GM23338 (cell line): ENCODE data around the gene VIPR1. TPM values are rescaled to one million over a fixed set of nuclear protein-coding genes. Genes with fewer than 3 reads are reported as not detected.

Experiments used
- ATAC-seq: fragments of 200-7000 bp; cut with Tn5 transposase; 3 replicates; pipeline ENCODE4 v1.9.1; 2020
- DNase-seq: peaks from one replicate; pipeline ENCODE4 v3.0.0-alpha.2; 2015; ENCODE audit warnings: low spot score
- H2AFZ ChIP-seq: fragments of 200-600 bp; sonication (generic); 2 replicates; pipeline ENCODE4 v1.8.0; 2016; ENCODE audit warnings: antibody characterized with exemption, mild to moderate bottlenecking, moderate library complexity
- H3F3A ChIP-seq: fragments of 200-600 bp; sonication (generic); replicated peaks from 2 replicates; pipeline ENCODE4 v1.8.0; 2017; ENCODE audit warnings: antibody characterized with exemption, mixed run types, low read depth
- H3K27ac ChIP-seq: fragments of 200-600 bp; sonication (generic); 2 replicates; pipeline ENCODE4 v1.6.1; 2016; ENCODE audit warnings: low read depth
- H3K27me3 ChIP-seq: fragments of 200-600 bp; sonication (generic); 2 replicates; pipeline ENCODE4 v1.8.0; 2016; ENCODE audit warnings: mild to moderate bottlenecking, mixed run types, moderate library complexity; ENCODE audit not compliant: insufficient read depth
- H3K36me3 ChIP-seq: fragments of 200-600 bp; sonication (generic); 2 replicates; pipeline ENCODE4 v1.8.0; 2016; ENCODE audit warnings: mild to moderate bottlenecking; ENCODE audit not compliant: insufficient read depth
- H3K4me1 ChIP-seq: fragments of 200-600 bp; sonication (generic); 2 replicates; pipeline ENCODE4 v1.8.0; 2016; ENCODE audit warnings: mild to moderate bottlenecking, moderate library complexity; ENCODE audit not compliant: insufficient read depth
- H3K4me2 ChIP-seq: fragments of 200-600 bp; sonication (generic); 2 replicates; pipeline ENCODE4 v1.7.1; 2017; ENCODE audit warnings: mixed run types
- H3K4me3 ChIP-seq: fragments of 200-600 bp; sonication (generic); 2 replicates; pipeline ENCODE4 v1.6.1; 2016; ENCODE audit warnings: mixed run types
- H3K79me2 ChIP-seq: fragments of 200-600 bp; sonication (generic); replicated peaks from 2 replicates; pipeline ENCODE4 v1.8.0; 2017; ENCODE audit warnings: mild to moderate bottlenecking; ENCODE audit not compliant: insufficient read depth
- H3K9me2 ChIP-seq: fragments of 200-600 bp; sonication (generic); 2 replicates; pipeline ENCODE4 v1.8.0; 2017; ENCODE audit not compliant: insufficient read depth
- H4K20me1 ChIP-seq: fragments of 200-600 bp; sonication (generic); replicated peaks from 2 replicates; pipeline ENCODE4 v1.8.0; 2017; ENCODE audit warnings: mild to moderate bottlenecking; ENCODE audit not compliant: insufficient read depth
- H3K27ac Mint-ChIP-seq: 2 replicates; pipeline ENCODE4 v1.8.0; 2020; ENCODE audit warnings: inconsistent platforms, mild to moderate bottlenecking, moderate library complexity, mixed read lengths
- H3K27me3 Mint-ChIP-seq: 3 replicates; pipeline ENCODE4 v1.8.0; 2022; ENCODE audit warnings: low read depth, mild to moderate bottlenecking, moderate library complexity, mixed read lengths, inconsistent platforms; ENCODE audit not compliant: insufficient read depth, poor library complexity
- H3K36me3 Mint-ChIP-seq: 3 replicates; pipeline ENCODE4 v1.8.0; 2021; ENCODE audit warnings: low read depth, mild to moderate bottlenecking, inconsistent platforms, moderate library complexity, mixed read lengths
- H3K4me1 Mint-ChIP-seq: 3 replicates; pipeline ENCODE4 v1.8.0; 2020; ENCODE audit warnings: mild to moderate bottlenecking, inconsistent platforms, mixed read lengths
- H3K4me3 Mint-ChIP-seq: 3 replicates; pipeline ENCODE4 v1.8.0; 2021; ENCODE audit warnings: moderate library complexity, mild to moderate bottlenecking, inconsistent platforms, mixed read lengths
- H3K9me3 Mint-ChIP-seq: 3 replicates; pipeline ENCODE4 v1.8.0; 2020; ENCODE audit warnings: moderate library complexity, mild to moderate bottlenecking, inconsistent platforms, mixed read lengths
- CREB1 ChIP-seq: fragments of 250-450 bp; sonication (Bioruptor Pico); IDR thresholded peaks from 2 replicates; pipeline ENCODE4 v1.5.0; 2020; ENCODE audit warnings: low read depth, mild to moderate bottlenecking, moderate library complexity
- REST ChIP-seq: IDR thresholded peaks from one replicate; pipeline ENCODE4 v1.6.1; 2018; ENCODE audit warnings: antibody characterized with exemption; ENCODE audit not compliant: unreplicated experiment
- ZNF114 ChIP-seq: fragments of 250-450 bp; sonication (Bioruptor Pico); IDR thresholded peaks from 2 replicates; pipeline ENCODE4 v1.5.0; 2020; ENCODE audit warnings: mild to moderate bottlenecking, moderate library complexity
- polyA plus RNA-seq: library from polyadenylated mRNA; unstranded; fragments of >200 nt; fragmentation: Nextera tagmentation; extraction: Ambion mirVana; gene quantifications from 2 replicates; pipeline ENCODE4 v1.2.1, GENCODE V29; 2016
- total RNA-seq: library from RNA; depleted of rRNA; stranded (reverse); fragments of >200 nt; shearing (Covaris generic); gene quantifications from 2 replicates; pipeline ENCODE4 v1.2.3, GENCODE V29; 2014
- TF ChIP-seq, protein P1 (sequence below): fragments of 250-450 bp; sonication (Bioruptor Pico); IDR thresholded peaks from 2 replicates; pipeline ENCODE4 v1.5.0; 2020; ENCODE audit warnings: mild to moderate bottlenecking, moderate library complexity
- TF ChIP-seq, protein P2 (sequence below): IDR thresholded peaks from 2 replicates; pipeline ENCODE4 v1.6.1; 2016; ENCODE audit warnings: antibody characterized with exemption

VIPR1 gene
- total and polyA plus RNA-seq, 2 experiments from 2014 or later: 6.3 to 19.3 TPM

DNA sequence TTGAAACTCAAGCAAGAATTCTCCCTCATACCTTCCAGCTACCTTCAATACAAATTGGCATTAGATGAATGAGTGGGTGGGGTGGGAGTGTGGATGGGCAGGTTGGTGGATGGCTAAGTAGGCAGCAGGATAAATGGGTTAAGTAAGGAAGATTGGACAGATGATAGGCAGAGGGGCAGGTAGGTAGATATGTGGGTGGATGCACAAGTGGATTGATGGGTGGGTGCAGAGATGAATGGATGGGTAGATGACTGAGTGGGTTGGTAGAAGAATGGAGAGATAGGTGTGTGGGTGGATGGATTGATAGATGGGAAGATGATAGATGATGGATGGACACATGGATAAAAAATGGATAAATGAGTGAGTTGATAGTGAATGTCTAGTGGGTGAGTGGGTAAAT lies 27.6 kb downstream of the VIPR1 start:
- Histone ChIP-seq H3K4me2 (no peak overlapping the region), H2AFZ (no peak overlapping the region), H4K20me1 (no peaks in the 10 kb centered on the region), H3K79me2 (no peaks in the 10 kb centered on the region), H3K27me3 (no peaks in the 10 kb centered on the region), H3K27ac (no peak overlapping the region), H3K9me2 (peaks cover 5% of the 10 kb centered on the region; the same call in 1 of the 2 replicates), H3K4me3 (no peak overlapping the region), H3F3A (no peaks in the 10 kb centered on the region), H3K36me3 (no peaks in the 10 kb centered on the region), H3K4me1 (no peaks in the 10 kb centered on the region)
- TF ChIP-seq, protein P1, sequence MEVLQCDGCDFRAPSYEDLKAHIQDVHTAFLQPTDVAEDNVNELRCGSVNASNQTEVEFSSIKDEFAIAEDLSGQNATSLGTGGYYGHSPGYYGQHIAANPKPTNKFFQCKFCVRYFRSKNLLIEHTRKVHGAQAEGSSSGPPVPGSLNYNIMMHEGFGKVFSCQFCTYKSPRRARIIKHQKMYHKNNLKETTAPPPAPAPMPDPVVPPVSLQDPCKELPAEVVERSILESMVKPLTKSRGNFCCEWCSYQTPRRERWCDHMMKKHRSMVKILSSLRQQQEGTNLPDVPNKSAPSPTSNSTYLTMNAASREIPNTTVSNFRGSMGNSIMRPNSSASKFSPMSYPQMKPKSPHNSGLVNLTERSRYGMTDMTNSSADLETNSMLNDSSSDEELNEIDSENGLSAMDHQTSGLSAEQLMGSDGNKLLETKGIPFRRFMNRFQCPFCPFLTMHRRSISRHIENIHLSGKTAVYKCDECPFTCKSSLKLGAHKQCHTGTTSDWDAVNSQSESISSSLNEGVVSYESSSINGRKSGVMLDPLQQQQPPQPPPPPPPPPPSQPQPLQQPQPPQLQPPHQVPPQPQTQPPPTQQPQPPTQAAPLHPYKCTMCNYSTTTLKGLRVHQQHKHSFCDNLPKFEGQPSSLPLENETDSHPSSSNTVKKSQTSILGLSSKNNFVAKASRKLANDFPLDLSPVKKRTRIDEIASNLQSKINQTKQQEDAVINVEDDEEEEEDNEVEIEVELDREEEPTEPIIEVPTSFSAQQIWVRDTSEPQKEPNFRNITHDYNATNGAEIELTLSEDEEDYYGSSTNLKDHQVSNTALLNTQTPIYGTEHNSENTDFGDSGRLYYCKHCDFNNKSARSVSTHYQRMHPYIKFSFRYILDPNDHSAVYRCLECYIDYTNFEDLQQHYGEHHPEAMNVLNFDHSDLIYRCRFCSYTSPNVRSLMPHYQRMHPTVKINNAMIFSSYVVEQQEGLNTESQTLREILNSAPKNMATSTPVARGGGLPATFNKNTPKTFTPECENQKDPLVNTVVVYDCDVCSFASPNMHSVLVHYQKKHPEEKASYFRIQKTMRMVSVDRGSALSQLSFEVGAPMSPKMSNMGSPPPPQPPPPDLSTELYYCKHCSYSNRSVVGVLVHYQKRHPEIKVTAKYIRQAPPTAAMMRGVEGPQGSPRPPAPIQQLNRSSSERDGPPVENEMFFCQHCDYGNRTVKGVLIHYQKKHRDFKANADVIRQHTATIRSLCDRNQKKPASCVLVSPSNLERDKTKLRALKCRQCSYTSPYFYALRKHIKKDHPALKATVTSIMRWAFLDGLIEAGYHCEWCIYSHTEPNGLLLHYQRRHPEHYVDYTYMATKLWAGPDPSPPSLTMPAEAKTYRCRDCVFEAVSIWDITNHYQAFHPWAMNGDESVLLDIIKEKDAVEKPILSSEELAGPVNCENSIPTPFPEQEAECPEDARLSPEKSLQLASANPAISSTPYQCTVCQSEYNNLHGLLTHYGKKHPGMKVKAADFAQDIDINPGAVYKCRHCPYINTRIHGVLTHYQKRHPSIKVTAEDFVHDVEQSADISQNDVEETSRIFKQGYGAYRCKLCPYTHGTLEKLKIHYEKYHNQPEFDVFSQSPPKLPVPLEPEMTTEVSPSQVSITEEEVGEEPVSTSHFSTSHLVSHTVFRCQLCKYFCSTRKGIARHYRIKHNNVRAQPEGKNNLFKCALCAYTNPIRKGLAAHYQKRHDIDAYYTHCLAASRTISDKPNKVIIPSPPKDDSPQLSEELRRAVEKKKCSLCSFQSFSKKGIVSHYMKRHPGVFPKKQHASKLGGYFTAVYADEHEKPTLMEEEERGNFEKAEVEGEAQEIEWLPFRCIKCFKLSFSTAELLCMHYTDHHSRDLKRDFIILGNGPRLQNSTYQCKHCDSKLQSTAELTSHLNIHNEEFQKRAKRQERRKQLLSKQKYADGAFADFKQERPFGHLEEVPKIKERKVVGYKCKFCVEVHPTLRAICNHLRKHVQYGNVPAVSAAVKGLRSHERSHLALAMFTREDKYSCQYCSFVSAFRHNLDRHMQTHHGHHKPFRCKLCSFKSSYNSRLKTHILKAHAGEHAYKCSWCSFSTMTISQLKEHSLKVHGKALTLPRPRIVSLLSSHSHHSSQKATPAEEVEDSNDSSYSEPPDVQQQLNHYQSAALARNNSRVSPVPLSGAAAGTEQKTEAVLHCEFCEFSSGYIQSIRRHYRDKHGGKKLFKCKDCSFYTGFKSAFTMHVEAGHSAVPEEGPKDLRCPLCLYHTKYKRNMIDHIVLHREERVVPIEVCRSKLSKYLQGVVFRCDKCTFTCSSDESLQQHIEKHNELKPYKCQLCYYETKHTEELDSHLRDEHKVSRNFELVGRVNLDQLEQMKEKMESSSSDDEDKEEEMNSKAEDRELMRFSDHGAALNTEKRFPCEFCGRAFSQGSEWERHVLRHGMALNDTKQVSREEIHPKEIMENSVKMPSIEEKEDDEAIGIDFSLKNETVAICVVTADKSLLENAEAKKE (CRISPR knock-in tag): no peak
- TF ChIP-seq REST (no peak), ZNF114 (no peak), CREB1 (CRISPR knock-in tag) (no peak)
- TF ChIP-seq, protein P2, sequence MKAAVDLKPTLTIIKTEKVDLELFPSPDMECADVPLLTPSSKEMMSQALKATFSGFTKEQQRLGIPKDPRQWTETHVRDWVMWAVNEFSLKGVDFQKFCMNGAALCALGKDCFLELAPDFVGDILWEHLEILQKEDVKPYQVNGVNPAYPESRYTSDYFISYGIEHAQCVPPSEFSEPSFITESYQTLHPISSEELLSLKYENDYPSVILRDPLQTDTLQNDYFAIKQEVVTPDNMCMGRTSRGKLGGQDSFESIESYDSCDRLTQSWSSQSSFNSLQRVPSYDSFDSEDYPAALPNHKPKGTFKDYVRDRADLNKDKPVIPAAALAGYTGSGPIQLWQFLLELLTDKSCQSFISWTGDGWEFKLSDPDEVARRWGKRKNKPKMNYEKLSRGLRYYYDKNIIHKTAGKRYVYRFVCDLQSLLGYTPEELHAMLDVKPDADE: no peak
- H3K27me3 Mint-ChIP-seq: peaks cover 11% of the 10 kb centered on the region
- no peak overlapping the region for H3K27ac Mint-ChIP-seq
- no peak for DNase-seq
- H3K4me1 Mint-ChIP-seq: peaks cover 17% of the 10 kb centered on the region
- no peaks in the 10 kb centered on the region for H3K9me3 Mint-ChIP-seq
- peaks cover 2% of the 10 kb centered on the region; the same call in 1 of the 3 replicates for H3K36me3 Mint-ChIP-seq
- ATAC-seq: no peak
- H3K4me3 Mint-ChIP-seq: no peak overlapping the region
